NCI-H2196 (cell line): ENCODE measurements around the gene TAF3.

Source experiments
- DNase-seq: peaks from one replicate; lab custom pipeline; 2025; ENCODE audit not compliant: unreplicated experiment; lab: John Stamatoyannopoulos, UW

The TAF3 gene

DNA sequence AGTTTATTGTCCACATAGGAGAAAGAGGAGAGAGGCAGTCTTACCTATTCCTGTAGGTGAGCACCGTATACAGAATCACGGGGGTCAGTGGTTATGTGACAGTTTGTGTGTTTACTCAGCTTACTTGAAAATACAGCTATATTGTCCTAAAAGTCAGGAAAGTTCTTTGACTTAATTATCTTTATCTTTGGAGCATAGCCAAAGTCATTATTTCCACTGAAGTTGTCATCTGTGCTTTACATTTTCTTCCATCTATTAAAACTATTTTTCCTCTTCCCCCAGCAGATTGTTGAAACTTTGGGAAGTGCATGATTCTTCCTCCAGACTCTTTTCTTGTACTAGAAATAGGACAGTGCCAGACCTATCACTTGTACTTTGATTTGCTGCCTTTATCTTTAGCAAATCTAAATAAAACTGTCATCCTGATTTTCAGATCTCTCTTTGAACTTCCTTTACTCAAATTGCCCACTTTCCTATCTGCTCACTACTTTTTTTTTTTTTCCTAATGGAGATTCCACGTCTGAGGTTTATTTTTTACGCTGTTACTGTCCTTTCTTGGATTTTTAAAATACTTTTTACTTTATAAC, 58.3 kb downstream of the TAF3 start:
- DNase-seq, result no peak

DNA sequence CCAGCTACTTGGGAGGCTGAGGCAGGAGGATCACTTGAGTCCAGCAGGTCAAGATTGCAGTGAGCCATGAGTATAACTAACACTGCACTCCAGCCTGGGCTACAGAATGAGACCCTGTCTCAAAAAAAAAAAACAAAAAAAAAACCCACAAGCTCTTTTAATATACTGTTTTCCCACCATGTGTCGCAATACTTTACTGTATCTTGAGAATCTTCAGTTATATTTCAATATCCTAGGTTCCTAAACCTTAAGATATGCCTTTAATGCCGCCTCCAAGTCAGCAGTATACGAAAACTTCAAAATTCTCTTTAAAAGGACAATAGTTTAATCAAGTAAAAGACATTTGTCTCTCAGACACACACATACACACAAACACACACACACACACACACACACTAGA, 62.8 kb downstream of the TAF3 start:
- no peak for DNase-seq

DNA sequence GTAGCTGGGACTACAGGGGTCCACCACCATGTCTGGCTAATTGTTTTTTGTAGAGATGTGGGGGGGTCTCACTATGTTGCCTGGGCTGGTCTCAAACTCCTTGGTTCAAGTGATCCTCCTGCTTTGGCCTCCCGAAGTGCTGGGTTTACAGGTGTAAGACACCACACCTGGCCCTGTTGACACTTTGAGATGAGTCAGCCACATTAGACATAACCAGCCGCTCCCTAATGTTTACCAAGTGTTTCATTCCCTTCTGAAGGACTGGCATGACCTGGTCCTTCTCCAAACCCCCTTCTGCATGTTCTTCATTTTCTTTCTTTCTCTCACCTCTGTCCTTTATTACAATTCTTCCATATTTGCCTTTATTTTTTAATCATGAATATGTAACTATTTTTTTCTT, 67.8 kb downstream of the TAF3 start:
- no peak for DNase-seq

DNA sequence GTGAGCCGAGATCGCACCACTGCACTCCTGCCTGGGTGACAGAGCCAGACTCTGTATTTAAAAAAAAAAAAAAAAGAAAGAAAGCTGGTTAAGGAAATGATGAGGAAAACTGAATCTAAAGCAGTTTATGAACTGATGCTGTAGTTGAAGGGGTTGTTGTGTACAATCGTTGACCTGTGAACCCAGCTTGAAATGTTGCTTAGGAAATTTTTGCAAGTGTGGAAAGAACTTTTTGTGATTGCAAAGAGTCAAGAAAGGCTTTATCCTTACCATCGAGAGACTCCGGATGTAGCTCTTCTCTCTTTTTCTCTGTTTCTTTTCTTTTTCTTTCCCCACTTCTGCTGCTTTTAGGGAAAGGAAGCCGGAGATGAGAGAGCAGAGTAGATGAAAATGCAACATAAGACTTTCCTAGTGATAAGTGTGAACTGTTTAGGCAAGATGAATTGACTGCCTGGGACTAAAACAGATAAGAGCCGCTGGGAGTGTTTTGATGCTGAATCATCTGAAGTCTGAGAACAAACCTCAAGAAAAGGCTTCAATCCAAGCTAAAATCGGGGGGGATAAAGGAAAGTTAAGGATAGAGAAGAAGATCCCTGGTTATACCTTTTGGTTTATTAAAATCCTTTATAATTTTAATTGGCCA, 69.0 kb downstream of the TAF3 start:
- DNase-seq, result no peak

DNA sequence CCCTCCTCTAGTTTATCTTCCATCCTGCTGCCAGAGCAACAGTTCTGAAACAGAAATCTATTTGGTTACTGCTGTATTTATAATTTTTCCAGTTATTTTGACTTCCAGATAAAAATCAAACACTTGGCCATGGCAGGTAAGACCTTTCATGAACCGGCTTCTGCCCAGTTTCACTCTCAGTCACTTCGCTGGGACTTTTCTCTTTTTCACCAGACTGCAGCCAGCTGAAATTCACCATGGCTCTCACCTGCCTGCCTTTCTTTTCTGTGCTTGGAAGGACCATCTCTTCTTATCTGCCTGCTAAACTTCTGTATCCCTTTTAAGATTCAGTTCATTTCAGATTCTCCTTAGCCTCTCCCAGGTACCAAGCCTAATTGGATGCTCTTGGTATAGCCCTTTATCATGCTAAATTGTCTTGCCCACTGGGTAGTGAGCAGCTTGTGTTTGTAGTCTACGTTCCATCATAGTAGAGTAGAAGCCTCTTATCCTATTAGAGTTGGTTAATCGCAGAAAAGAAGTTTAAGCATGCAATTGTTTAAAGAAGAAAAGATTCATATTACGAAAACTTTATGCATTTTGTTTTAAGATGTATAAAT, 71.7 kb downstream of the TAF3 start:
- DNase-seq, result no peak

DNA sequence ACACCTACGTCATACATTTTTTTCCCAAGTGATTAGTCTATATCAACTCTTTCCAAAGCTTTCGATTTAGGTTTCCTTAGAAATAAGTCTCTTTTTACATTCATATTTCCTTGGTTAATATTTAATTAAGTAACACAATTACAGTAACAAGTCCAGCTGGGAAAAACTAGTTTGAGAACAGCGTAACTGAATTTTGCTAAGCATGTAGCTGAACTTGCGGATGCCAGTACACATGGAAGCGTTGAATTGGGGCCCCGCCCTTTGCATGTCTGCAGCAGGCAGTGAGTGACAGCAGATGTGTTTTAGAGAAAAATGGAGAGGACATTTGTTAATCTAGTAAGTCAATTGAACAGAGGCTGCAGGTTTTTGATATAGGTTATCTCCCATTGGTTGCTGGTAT, 72.5 kb downstream of the TAF3 start:
- DNase-seq, result no peak

DNA sequence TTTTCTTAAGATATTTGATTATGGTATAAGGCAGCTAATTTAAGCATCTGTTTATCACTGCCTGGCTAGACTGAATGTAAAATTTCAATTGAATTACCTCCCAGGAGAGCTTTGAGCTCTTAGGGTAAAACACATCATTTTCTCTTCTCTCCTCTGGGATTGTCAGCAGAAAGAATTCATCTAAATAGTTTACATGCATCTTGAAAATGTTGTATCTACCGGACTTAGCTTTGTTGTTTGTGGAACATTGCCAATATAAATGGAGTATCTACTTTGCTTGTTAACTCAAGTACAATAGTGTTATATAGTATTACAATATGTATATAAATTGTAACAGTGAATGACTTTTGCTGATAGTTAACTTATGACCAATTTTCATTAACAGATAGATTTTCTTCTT, 73.3 kb downstream of the TAF3 start:
- no peak for DNase-seq

DNA sequence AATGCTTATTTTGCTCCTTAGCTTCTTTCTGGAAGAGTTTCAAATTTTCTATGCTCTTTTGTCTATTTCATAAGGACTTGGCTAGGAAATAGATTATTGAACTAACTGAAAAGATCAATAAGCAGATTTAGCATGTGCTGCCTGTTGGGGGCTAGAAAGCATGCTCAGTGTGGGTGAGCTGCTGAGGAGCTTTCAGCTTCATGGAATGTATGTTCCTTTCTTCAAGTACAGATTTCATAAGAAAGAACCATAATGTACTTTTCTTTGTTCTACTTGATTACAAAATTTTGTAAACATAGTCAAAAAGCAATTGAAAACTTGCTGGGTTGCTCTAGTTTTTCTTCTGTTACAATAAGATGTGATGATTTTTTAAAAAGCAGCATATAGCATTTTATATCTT, 73.8 kb downstream of the TAF3 start:
- DNase-seq, result no peak

DNA sequence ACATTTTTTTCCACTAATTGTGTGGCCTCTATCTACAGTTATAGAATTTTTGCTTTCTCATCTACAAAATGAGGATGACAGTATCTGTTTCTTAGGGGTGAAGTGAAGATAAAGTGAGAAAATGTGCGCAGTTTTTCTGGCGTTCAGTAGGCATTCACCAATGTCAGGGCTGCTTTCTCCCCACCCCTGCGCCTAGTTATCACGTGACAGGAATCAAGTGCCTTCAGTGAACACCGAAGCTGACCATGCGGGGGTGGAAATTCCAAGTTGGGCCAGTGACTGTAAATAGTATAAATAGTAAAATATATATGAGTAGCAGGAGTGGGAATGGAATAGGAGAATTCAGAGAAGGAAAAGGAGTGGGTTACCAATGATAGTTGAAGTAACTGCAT, 77.4 kb downstream of the TAF3 start:
- DNase-seq, result no peak

DNA sequence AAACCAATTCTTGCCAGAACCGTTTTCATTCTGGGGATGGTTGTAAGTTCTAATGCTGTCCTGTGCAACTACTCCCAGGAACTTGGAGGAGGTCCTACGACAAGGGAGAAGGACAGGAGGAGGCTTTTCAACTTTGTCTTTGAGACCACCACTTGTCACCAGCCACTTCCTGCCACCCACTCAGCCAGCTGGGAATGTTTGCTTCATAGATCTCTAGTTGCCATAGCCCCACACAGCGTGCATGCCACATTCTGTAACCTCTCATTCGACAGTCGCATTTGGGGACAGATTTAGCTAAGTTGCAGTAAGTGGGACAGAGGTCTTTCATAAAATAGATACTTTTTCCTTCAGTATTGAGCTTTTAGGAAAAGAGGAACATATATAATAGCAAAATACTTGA, 78.0 kb downstream of the TAF3 start:
- DNase-seq, result no peak

DNA sequence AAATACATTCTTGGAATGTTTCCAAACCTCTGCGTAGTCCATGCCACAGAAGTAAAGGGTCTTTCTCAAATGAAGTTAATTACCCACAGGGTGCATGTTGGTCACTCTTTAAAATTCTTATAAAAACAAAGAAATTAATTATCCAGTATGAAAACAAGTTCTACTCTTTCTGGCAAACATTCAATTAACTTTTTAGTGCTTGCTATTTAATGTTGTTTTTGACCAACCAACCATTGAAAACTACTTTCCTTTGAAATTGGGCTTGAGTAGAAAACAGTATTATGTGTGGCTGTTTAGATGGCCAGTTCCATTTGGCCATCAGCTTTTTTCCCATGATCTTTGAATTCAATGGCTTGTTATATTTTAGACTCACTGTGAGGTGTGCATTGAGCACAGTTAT, 83.0 kb downstream of the TAF3 start:
- no peak for DNase-seq

DNA sequence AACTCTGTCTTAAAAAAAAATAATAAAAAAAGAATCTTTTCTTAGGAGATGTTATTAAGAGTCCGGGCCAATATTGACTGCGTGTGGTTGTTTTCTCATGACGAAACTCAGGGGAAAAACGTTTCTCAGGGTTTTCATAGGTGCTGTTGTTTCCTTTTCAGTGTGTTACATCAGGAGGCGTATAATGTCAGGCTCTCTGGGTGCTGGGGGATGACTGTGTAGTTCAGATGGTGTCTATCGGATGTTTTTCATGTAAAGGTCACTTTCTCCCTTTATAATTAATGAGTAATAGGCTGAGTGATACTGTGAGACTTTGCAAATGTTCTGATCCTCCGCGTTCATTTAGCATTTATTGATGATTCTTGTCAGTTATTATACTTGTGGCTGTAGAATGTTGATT, 84.1 kb downstream of the TAF3 start:
- no peak for DNase-seq

DNA sequence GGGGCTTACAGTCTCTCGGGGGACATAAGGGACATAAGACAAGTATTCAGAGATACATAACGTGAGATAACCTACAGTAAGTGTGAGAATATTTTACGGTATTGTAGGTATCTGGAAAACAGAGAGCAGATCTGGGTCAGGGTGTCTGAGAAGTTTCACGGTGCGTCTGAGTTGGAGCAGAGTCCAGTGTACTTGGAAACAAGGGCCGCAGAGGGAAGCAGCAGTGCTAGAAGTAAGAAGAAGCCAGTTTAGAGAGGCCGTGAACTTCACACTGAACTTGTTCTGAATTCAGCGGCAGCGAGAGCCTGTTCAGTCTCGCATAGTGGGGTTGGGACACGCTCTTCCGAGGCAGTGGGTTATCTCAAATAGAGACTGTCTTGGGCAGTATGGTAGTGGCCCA, 85.5 kb downstream of the TAF3 start:
- no peak for DNase-seq

DNA sequence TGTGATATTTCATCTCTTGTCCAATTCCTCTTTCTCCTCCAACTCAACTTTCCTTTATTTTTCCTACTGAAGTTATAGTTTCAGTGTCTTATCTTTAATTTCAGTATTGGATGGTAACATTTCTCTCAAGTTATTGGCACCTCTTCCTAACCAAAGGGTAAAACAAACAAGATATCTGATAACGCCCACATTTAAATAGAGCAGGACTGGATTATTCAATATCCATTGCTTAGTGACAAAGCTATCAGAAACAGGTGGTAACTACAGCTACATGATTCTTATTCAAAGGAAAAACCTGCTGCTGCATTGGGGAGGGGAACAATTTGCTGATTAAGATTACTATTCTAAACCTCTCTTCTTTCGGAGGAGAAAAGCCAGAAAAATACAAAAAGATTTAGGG, 87.8 kb downstream of the TAF3 start:
- DNase-seq, result no peak

DNA sequence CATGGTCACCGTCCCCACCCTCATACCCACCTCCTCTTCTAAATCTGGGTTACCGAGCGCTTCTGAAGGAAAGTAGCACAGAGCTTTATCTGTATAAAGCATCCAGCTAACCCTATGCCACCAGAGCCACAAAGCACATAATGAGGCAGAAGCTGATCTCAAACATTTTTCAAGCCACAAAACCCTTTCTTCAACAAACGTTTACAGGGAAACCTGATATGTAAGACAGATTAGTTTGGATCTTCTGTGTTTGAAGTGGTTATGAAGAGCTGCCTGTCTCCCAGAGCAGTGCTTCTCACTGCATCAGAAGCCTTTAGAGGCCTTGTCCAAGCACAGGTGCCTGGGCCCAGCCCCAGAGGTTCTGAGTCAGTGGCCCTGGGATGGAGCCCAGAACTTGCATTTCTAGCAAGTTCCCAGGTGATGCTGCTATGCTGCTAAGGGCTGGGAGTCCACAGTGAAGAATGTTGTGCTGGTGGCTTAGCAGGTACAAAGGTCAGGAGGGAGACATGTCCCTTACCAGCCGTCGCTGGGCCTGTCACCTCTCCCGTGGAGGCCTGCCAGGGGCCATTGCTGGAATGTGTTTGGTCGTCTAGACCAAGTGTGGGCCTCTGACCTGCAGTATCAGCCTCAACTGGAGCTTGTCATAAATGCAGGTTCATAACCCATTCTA, 90.4 kb downstream of the TAF3 start:
- DNase-seq, result peak; percentile 11

DNA sequence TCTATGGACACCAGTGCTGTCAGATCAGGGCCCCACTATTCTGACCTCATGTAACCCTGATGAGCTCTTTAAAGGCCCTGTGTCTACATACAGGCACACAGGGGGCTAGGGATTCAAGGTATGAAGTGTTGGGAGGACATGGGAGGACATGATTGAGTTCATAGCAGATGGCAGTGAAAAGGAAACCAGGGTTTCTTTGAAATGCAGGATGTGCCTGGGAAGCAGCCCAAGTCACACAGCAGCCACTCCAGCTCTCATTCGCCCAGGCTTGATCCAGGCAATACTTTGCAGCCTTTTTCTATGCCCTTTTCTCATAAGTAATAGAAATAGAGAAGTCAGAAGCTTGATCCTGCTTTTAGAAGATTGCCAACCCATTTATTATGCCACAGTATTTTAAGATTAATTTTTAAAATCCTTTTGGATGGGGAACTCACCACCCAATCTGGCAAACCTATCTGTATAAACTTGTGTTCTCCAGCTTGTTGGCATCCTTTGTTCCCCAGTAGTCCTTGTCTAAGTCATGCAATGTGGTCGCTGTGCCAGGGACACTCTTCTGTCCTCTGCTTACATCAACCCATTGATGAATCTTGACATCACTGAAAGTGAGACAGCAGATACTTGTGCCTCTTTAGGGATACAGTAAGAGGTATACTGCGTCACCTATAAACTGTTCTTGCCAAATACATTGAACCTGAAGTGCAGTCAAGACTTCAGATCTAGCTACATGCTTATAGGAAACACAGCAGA, 95.0 kb downstream of the TAF3 start:
- DNase-seq, result no peak

DNA sequence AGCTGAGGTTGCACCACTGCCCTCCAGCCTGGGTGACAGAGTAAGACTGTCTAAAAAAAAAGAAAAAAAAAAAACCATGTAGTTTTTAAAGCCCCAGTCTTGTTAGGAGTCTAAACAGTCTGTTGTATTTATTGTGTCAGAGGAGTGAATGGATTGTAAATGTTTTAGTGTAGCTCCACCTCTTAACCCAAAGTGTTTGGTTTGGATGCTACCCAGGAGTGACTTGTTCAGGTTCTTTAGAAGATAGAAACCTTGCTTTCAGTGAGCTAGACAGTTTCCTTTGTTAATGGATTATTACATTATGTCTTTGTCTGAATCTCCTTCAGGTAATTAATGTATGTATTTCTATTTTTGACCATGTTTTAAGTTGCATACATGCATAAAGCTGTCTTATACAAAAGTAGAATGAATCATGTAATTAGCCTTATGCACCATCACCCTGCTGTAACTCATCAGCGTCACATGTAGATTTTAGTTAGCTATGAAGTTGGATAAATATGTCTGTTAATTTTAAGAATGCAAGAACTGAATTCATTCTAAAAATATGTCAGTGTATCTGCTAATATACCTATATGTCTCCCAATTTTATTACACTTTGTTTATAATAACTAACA, 97.7 kb downstream of the TAF3 start:
- peak; percentile 52 for DNase-seq

DNA sequence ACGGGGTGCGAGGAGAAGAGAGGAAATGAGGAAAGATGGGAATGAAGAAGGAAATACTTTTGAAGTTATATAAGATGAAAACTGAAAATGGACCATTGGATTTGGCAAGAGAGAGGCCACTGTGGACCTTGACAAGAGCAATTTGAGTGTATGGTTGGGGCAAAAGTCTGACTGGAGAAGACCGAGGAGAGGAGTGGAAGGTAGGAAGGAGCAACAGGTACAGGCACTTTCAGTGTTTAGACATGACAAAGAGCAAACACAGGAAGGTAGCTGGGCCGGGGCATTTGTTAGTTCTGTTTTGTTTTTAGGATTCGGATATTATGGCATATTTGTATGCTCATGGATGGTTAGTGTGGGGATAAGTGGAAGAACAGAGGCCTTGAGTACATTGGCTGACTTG, 99.4 kb downstream of the TAF3 start:
- no peak for DNase-seq

DNA sequence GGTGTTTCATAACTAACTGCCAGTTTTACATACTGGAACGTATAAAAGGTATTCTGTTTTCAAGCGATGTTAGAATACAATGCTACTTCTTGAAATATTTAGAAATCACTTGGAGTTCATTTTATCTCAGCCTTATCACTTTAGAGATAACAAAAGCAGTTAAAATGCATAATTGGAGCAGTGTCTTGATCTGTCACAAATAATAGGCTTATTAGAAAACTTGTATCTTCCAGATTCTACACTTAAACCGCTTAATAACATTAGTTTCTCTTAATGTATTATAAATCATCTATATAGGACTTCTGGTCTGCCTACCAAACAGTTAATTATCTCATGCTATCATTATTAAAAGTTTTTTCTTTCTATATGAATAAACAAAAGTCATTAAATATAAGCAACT, 104.4 kb downstream of the TAF3 start:
- no peak for DNase-seq

DNA sequence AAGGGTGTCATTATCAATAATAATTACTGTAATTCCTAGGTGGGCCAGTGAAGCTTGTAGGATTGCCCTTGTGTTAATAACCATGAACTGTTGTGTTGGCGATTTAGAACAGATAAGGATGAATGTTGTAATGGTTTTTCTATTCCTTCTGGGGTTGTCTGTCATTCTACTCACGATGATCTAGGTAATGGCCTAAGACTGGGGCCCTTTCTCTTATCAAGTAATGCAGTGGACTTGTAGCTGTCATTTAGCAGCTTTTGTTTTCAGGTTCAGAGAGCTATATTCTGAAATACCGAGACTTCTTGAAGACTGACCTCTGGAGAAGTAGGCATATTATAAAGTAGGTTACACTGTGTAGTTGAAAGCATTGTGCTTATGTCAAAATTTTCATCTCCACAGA, 110.2 kb downstream of the TAF3 start:
- no peak for DNase-seq

DNA sequence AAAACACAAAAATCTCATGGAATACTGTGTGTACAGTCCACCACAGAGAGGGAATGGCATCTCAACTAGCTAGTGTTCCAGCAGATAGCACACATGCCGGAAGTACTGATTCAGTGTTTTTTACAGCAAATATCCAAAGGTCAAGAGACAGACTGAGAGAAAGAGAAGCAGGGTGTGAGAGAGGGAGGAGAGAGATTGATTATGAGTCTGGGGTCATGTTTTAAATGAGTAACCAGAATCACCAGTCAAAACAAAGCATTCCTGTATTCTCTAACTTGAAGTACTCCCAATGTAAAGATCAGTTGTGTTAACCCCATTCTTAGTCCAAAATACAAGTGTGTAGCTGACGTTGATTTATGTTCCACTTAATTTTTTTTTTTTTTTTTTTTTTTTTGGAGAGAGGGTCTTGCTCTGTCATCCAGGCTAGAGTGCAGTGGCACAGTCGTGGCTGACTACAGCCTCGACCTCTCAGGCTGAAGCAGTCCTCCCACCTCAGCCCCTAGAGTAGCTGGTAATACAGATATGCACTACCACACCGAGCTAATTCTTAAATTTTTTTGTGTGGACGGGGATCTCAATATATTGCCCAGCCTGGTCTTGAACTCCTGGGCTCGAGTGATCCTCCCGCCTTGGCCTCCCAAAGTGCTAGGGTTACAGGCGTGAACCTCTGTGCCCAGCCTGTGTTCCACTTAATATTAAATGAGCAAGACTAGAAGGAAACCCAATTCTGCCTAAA, 114.2 kb downstream of the TAF3 start:
- no peak for DNase-seq
